A673 (cell line): ENCODE data around the gene BANP.
"Not testable (repeated sequence)": the region's sequence is repeated elsewhere in the genome, so short reads cannot be mapped to it uniquely, and the experiment has no call there.

ENCODE experiments used
- CTCF ChIP-seq: fragments of 300-800, 200-600 bp; sonication (generic); conservative IDR thresholded peaks from 2 replicates; pipeline ENCODE4 v1.5.1; 2017; ENCODE audit warnings: low read depth, mild to moderate bottlenecking, antibody characterized with exemption, low read length, moderate library complexity, mixed read lengths
- EZH2 ChIP-seq: fragments of 200-600 bp; sonication (generic); IDR thresholded peaks from 2 replicates; pipeline ENCODE4 v1.6.1; 2017; ENCODE audit warnings: borderline replicate concordance, low read depth, mild to moderate bottlenecking, mixed read lengths, antibody characterized with exemption, low read length; ENCODE audit not compliant: poor library complexity, severe bottlenecking

GRCh38 chr16:88025086-88025492 is 73.9 kb downstream of the BANP start:
- TF ChIP-seq CTCF, EZH2: not testable (repeated sequence)
